ENCODE measurements around the gene IFITM1. TPM values are rescaled to one million over a fixed set of nuclear protein-coding genes. Genes with fewer than 3 reads are reported as not detected.

IFITM1 gene
- total and polyA plus RNA-seq, 2 of the 8 experiments (the other 6 are each of a cell fraction or from before 2014, with no cell fraction given), result 394 to 1,464 TPM

DNA sequence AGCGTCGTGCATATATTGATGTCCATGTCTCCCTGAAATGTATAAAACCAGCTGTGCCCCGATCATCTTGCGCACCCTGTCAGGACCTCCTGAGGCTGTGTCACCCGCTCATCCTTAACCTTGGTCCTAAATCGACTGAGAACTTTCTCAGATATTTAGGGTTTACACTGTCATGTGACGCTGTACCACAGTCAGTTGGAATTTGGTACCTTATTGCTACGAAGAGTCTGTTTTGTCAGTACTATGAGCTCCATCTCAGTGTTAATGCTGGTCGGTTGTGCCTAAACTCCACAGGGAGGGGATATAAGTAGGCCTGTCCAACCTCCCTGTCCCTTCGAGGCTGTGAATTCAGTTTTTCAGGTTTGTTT lies 8.0 kb upstream of the IFITM1 start (continued):
- TF ChIP-seq SIRT6 (IDR thresholded peaks at IDR 0.05; ENCODE audit: low read length), result no peak
- no peak for TF ChIP-seq CEBPB (IDR thresholded peaks at IDR 0.05; ENCODE audit: low read depth, low read length)
- no peak for TF ChIP-seq SAP30 (IDR thresholded peaks at IDR 0.05; ENCODE audit: insufficient read depth, insufficient replicate concordance, low read length)
- TF ChIP-seq RAD21 (IDR thresholded peaks at IDR 0.05 in 1 of 2, conservative IDR thresholded peaks at IDR 0.05 in 1 of 2; ENCODE audit: low read depth in 2 of 2, low read length in 2 of 2), result no peak
- no peak for TF ChIP-seq PHF8 (conservative IDR thresholded peaks at IDR 0.05; ENCODE audit: low read depth, low read length)
- no peak for TF ChIP-seq TAF1 (IDR thresholded peaks at IDR 0.05; ENCODE audit: low read depth, low read length)
